Smooth muscle cell (in vitro differentiated cells): ENCODE results near the gene TSPOAP1. TPM values are rescaled to one million over a fixed set of nuclear protein-coding genes. Genes with fewer than 3 reads are reported as not detected.

Source experiments
- DNase-seq: peaks from one replicate; lab custom pipeline; 2025; ENCODE audit not compliant: unreplicated experiment; lab: John Stamatoyannopoulos, UW
- H2AFZ ChIP-seq: fragments of 200-600 bp; sonication (generic); 2 replicates; pipeline ENCODE4 v1.6.0; 2016; ENCODE audit warnings: antibody characterized with exemption, low read depth, mild to moderate bottlenecking
- H3F3A ChIP-seq: fragments of 200-600 bp; sonication (generic); 2 replicates; pipeline ENCODE4 v1.6.0; 2017; ENCODE audit warnings: antibody characterized with exemption, low read depth
- H3K27ac ChIP-seq: fragments of 200-600 bp; sonication (generic); 2 replicates; pipeline ENCODE4 v1.5.1; 2016; ENCODE audit warnings: low read depth, mild to moderate bottlenecking
- H3K27me3 ChIP-seq: fragments of 200-600 bp; sonication (generic); 2 replicates; pipeline ENCODE4 v1.6.1; 2016; ENCODE audit warnings: low read depth, mild to moderate bottlenecking
- H3K36me3 ChIP-seq: fragments of 200-600 bp; sonication (generic); 2 replicates; pipeline ENCODE4 v1.5.1; 2016; ENCODE audit warnings: low read depth
- H3K4me1 ChIP-seq: fragments of 200-600 bp; sonication (generic); 2 replicates; pipeline ENCODE4 v1.5.1; 2016; ENCODE audit warnings: low read depth
- H3K4me2 ChIP-seq: fragments of 200-600 bp; sonication (generic); 2 replicates; pipeline ENCODE4 v1.6.0; 2016; ENCODE audit warnings: mild to moderate bottlenecking
- H3K4me3 ChIP-seq: fragments of 200-600 bp; sonication (generic); 2 replicates; pipeline ENCODE4 v1.5.1; 2016; ENCODE audit warnings: mild to moderate bottlenecking
- H3K79me2 ChIP-seq: fragments of 200-600 bp; sonication (generic); 2 replicates; pipeline ENCODE4 v1.6.0; 2016; ENCODE audit warnings: low read depth, mild to moderate bottlenecking
- H3K9ac ChIP-seq: fragments of 200-600 bp; sonication (generic); 2 replicates; pipeline ENCODE4 v1.6.0; 2016; ENCODE audit warnings: low read depth
- H3K9me3 ChIP-seq: fragments of 200-600 bp; sonication (generic); replicated peaks from 2 replicates; pipeline ENCODE4 v1.5.1; 2016; ENCODE audit warnings: low read depth
- H4K20me1 ChIP-seq: fragments of 200-600 bp; sonication (generic); 2 replicates; pipeline ENCODE4 v1.6.0; 2016; ENCODE audit warnings: low read depth
- CTCF ChIP-seq: fragments of 200-600 bp; sonication (generic); IDR thresholded peaks from 2 replicates; pipeline ENCODE4 v1.5.1; 2017; ENCODE audit warnings: borderline replicate concordance, mild to moderate bottlenecking, antibody characterized with exemption; ENCODE audit not compliant: insufficient read depth, poor library complexity, severe bottlenecking
- WGBS: methylation state at CpG from one replicate; pipeline ENCODE4 v1.1.7; 2016; ENCODE audit warnings: low lambda C conversion rate; 5-methylcytosine and 5-hydroxymethylcytosine counted together
- polyA plus RNA-seq: library from polyadenylated mRNA; unstranded; fragments of >200 nt; fragmentation: Nextera tagmentation; extraction: Ambion mirVana; gene quantifications from 2 replicates; pipeline ENCODE4 v1.2.1, GENCODE V29; 2016
- total RNA-seq: library from RNA; depleted of rRNA; stranded (reverse); fragments of >200 nt; gene quantifications from 2 replicates; pipeline ENCODE4 v1.2.3, GENCODE V29; 2014

The TSPOAP1 gene
- total and polyA plus RNA-seq, 2 experiments from 2014 or later: 7.0 to 11.7 TPM

GRCh38 chr17:58278661-58279015 is 50.0 kb downstream of the TSPOAP1 start:
- no peaks in the 10 kb centered on the region for H3K36me3 ChIP-seq
- H3K4me2 ChIP-seq: no peak overlapping the region
- H3K4me1 ChIP-seq: no peaks in the 10 kb centered on the region
- H2AFZ ChIP-seq: no peak overlapping the region
- H3F3A ChIP-seq: no peaks in the 10 kb centered on the region
- no peaks in the 10 kb centered on the region for H3K27me3 ChIP-seq
- H4K20me1 ChIP-seq: no peaks in the 10 kb centered on the region
- no peak for DNase-seq
- no peaks in the 10 kb centered on the region for H3K9me3 ChIP-seq
- no peaks in the 10 kb centered on the region for H3K79me2 ChIP-seq
- TF ChIP-seq CTCF: no peak
- H3K27ac ChIP-seq: no peak overlapping the region
- H3K4me3 ChIP-seq: no peak overlapping the region
- 90% methylated on average over 5 of the region's 5 CpGs for WGBS
- H3K9ac ChIP-seq: no peak overlapping the region

GRCh38 chr17:58277802-58278595 is 50.6 kb downstream of the TSPOAP1 start:
- Histone ChIP-seq H3F3A (no peaks in the 10 kb centered on the region), H3K27ac (no peak overlapping the region), H3K9ac (no peak overlapping the region), H3K4me1 (no peaks in the 10 kb centered on the region), H3K79me2 (no peaks in the 10 kb centered on the region), H3K4me2 (no peak overlapping the region), H3K4me3 (no peak overlapping the region), H3K9me3 (no peaks in the 10 kb centered on the region), H3K36me3 (no peaks in the 10 kb centered on the region), H3K27me3 (no peaks in the 10 kb centered on the region), H2AFZ (no peak overlapping the region), H4K20me1 (no peaks in the 10 kb centered on the region)
- TF ChIP-seq CTCF: no peak
- DNase-seq: no peak
- WGBS: 93% methylated on average over 35 of the region's 36 CpGs

- 66% methylated on average over 5 of the region's 5 CpGs for WGBS
- no peak for DNase-seq
- no peaks in the 10 kb centered on the region for H3K9me3 ChIP-seq
Observed at GRCh38 chr17:58277107-58277801, 51.3 kb downstream of the TSPOAP1 start.

More at GRCh38 chr17:58277107-58277801, 51.3 kb downstream of the TSPOAP1 start:
- Histone ChIP-seq H3K4me1 (no peaks in the 10 kb centered on the region), H3K27ac (no peak overlapping the region), H3F3A (no peaks in the 10 kb centered on the region), H4K20me1 (no peaks in the 10 kb centered on the region), H3K79me2 (no peaks in the 10 kb centered on the region), H3K36me3 (no peaks in the 10 kb centered on the region), H3K9ac (no peak overlapping the region), H2AFZ (no peak overlapping the region), H3K4me2 (no peak overlapping the region), H3K27me3 (no peaks in the 10 kb centered on the region), H3K4me3 (no peak overlapping the region)
- TF ChIP-seq CTCF: peak; percentile 40
